GM21576 (cell line): ENCODE measurements around the gene PRSS53.
"Not testable (repeated sequence)": the region's sequence is repeated elsewhere in the genome, so short reads cannot be mapped to it uniquely, and the experiment has no call there.

Experiments used
- ATAC-seq: cut with Tn5 transposase; IDR thresholded peaks from one replicate; pipeline ENCODE4 v1.9.1; 2021; ENCODE audit warnings: mild to moderate bottlenecking, moderate library complexity; ENCODE audit not compliant: unreplicated experiment

The PRSS53 gene

DNA sequence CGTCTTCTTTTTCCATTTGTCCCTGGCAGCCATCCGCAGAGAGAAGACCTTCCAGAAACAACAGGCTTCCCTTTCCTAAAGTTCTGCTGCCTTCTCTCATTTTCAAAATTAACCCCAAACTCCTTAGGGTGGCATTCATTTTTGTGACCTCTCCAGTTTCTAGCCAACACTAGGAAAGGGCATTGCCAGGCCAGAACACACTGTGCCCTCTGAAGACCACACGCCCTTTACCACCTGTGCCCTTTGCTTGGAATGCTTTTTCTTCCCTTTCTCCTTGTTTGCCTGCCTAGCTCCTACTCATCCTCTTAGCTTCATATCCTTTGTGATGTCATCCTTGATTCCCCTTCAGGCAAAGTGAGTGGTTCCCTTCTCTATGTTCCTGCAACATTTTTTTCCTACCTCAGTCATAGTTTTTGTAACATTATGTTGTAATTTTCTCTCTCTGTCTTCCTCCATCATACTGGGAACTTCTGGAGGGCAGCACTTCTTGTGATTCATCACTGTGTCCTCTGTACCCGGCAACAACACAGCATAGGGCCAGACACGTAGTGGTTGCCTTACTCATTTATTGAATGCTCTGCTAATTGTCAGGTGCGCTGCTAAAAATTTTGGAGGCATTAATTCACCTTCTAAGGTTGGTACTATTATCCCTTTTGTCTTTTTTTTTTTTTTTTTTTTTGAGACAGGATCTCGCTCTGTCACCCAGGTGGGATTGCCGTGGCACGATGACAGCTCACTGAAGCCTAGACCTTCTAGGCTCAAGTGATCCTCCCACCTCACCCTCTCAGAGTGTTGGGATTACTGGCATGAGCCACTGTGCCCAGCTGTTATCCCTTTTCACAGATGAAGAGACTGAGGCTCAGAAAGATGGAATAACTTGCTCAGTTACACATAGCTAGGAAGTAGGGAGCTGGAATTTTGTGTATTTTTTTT lies 29.7 kb upstream of the PRSS53 start:
- no peak for ATAC-seq

DNA sequence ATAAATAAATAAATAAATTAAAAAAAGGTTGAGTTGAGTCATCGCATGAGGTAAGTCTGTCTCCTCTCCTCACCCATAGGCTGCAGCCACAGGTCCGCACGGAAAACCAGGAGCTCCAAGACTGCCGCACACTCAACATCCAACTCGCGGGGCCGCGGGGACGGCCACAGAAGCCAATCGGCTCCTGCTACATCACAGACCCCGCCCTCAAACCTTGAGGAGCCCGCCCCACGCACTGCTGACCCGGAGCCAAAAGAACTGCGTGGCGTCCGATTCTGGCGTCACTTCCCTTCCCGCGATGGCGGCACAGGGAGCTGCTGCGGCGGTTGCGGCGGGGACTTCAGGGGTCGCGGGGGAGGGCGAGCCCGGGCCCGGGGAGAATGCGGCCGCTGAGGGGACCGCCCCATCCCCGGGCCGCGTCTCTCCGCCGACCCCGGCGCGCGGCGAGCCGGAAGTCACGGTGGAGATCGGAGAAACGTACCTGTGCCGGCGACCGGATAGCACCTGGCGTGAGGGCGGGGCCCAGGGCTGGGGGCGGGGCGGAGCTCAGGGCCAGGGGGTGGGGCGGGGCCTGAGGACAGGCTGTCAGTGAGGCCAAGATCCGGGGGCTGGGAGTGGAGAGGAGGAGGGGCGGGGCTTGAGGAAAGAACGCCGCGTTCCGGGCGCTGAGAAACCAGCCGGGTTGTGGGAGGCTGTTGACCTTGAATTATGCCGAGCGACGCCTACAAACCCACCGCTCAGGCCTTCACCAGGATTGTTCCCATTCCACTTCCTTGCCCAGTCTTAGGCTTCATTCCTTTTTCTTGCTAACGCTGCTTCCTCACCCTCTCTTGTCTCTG lies 28.9 kb upstream of the PRSS53 start, which contains the start of gene KAT8:
Gene KAT8 (plus strand): TSS at position 281 of the 839 bp plus-strand sequence. CDS start 18 bp downstream, at position 299.
- ATAC-seq: peak; percentile 88

DNA sequence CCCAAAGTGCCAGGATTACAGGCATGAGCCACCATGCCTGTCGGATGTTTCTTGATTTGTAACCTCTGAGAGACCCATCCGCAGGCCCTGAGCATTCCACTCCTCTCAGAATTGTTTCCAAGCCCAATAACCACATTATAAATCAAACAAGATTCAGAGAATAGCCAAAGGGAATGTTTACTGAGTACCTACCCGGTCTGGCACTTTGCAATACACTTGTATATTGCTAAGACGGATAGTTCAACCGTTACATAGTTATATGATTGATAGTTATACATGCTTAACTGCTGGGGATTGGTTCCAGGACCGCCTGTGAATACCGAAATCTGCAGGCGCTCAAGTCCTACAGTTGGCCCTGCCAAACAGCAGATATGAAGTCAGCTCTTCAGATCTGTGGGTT lies 25.7 kb upstream of the PRSS53 start:
- ATAC-seq: no peak

DNA sequence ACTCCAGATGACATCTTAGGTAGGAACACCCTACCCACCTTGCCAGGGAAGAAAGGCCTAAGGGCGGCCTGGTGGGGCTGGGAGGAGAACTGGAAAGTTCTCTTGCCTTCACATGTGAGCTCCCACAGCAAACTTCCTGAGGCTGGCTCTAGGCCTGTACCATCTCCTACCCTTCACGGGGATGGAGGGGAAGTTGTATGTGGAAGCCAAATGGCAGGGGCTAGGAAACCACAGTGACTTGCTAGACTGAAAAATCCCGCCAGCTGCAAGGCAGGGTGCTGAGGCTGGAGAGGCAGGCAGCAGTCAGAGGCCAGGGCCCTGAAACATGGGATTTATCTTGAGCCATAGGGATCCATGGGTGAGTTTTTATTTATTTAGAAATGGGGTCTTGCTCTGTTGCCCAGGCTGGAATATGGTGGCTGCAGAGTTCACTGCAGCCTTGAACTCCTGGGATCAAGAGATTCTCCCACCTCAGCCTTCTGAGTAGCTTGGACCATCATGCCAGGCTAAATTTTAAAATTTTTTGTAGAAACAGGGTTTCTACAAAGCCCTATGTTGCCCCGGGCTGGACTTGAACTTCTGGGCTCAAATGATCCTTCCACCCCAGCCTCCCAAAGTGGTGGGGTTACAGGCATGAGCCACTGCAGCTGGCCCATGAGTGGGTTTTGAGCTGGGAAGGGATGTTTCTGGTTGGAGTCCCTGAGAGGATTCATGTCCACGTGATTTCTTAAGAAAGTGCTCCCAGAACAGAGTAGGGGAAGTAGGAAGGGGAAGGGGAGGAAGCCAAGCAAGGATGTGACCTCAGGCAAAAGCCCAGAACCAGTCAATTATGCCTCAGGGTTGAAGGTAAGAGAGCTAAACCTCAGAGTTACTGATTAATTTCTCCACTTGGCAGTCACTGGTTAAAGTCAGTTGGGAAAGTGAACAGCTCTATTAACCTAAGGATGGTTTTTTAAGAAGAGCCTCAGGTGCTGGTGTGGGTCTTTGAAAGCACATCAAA lies 24.7 kb upstream of the PRSS53 start:
- no peak for ATAC-seq

DNA sequence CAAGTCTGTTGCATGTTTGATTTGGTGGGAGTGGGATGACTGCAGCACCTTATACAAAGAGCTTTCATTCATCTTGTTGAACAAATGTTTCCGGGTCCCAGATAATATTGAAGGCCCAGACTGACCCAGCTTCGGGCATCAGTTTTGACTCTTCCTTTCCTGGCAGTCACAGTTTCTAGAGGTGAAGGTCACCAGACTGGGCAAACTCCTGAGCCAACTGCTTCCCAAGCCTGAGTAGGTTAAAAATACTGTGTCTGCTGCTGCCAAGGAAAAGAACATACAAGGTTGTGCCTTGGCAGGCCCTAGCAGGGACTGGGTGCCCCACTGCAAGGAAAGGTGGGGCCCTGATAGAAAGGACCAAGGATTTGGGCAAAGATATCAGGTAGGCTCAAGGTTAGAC lies 24.0 kb upstream of the PRSS53 start:
- no peak for ATAC-seq

DNA sequence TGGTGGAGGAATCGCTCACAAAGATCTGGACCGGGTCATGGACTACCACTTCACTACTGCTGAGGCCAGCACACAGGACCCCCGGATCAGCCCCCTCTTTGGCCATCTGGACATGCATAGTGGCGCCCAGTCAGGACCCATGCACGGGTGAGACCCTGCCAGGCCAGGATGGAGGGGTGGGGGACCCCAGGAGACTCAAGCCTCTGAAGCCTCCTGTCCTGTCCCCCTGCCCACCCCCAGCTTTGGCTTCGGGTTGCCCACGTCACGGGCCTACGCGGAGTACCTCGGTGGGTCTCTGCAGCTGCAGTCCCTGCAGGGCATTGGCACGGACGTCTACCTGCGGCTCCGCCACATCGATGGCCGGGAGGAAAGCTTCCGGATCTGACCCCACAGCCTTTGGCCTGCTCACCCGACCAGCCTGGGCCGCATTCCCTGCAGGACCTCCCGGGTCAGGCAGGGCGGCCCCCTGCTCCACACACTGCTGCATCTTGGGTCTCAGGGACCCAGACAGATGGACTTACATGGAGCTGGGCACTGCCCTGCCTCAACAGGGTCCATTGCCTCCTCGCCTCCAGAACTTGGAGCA lies 23.2 kb upstream of the PRSS53 start:
- no peak for ATAC-seq

DNA sequence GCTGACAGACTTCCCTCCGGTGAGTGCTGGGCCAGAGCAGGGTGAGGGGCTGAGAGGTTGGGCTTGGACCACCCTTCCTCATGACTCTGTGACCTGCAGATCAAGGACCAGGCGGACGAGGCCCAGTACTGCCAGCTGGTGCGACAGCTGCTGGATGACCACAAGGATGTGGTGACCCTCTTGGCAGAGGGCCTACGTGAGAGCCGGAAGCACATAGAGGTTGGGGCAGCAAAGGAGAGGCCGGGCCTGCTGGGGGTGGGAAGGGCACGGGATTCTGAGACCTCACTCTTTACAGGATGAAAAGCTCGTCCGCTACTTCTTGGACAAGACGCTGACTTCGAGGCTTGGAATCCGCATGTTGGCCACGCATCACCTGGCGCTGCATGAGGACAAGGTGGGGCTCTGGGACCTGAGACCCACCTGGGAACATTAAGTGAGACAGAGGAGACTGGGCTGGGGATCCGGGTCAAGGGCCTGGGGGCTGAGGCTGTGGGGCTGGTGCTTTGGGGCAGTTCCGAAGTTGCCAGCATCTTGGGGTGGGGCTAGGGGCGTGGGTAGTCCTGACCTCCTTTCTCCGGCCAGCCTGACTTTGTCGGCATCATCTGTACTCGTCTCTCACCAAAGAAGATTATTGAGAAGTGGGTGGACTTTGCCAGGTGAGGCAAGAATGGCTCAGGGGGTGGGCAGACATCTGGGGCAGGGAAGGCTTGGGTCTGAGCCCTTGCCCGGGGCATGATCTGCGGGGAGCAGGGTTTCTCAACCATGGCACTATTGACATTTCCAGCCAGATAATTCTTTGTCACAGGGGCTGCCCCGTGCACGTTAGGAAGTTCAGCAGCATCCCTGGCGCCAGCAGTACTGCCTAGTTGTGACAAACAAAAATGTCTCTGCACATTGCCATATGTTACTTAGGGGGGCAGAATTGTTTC lies 21.6 kb upstream of the PRSS53 start:
- no peak for ATAC-seq

DNA sequence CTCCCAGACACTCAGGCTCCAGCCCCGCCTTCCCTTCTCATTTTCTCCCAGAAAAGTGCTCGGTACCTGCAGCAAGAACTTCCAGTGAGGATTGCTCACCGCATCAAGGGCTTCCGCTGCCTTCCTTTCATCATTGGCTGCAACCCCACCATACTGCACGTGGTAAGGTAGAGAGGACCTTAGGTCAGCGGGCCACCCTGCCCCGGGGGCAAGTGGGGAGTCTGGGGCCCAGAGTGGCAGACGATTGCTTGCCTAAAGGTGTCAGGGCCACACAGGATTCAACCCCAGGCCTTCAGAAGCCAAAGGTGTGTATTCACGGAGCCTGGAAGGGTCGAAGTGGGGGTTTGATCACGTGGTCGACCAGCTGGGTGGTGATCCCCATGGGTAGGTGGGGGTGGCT lies 20.9 kb upstream of the PRSS53 start:
- no peak for ATAC-seq

DNA sequence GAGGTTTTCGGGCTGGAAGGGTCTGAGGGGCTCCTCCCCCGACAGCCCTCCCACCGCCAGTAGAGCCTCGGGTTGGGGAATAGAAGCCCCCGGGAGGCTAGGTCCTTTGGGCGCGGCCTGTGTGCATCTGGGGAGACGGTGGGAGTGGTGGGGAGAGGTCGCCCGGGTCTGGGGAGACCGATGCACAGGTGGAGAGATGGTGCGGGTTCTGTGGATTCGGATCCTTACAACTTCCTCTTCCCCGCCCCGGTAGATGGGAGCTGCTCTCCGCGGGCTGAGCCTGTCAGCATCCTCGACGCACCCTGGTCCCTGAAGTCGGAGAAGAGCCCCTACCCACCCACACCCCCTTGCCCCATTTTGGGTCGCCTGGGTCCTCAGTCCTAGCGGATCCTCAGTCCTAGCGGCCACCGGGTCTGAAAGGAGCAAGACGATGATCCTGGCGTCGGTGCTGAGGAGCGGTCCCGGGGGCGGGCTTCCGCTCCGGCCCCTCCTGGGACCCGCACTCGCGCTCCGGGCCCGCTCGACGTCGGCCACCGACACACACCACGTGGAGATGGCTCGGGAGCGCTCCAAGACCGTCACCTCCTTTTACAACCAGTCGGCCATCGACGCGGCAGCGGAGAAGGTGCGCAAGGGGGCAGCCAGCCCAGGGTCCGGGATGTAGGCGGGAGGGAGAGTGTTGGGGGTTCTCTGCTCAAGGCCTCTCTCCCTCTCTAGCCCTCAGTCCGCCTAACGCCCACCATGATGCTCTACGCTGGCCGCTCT lies 20.2 kb upstream of the PRSS53 start:
- peak; percentile 3 for ATAC-seq

DNA sequence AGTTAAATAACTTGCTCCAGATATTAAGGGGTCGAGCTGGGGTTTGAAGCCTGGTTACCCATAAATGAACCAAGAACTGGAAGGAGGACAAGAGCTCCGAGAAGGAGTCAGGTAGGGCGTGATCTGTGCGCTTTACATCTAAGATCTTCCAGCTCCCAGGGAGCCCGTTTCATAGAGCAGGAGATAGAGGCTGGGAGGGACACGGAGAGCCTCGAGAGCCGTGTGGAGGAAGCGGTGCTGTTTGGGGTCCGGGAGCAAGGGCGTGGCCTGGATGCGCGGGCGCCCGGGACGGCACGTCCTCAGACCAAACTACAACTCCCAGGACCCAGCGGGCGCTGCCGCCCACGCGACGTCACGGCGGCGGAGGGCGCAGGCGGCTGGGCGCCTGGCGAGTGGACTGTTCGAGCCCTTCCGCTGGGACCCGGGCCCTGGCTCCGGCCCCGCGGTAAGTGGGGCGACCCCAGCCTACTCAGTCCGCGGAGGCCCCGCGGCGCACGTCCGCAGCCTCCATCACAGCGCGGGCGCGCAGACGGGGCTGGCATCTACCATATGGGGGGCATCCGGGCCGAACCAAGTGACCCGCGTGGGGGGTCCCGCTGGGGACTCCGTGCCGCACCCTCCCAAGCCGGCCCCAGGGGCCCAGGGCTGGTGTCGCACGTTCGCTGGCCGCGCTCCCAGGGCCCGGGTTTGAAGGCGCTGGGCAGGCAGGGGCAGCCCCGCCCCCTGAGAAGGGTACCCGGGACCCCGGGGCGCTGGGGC lies 19.5 kb upstream of the PRSS53 start, which contains the start of gene BCKDK:
Gene BCKDK (plus strand): TSS at position 352 of the 759 bp plus-strand sequence. CDS start 838 bp downstream, outside the sequence.
- ATAC-seq: peak; percentile 82

DNA sequence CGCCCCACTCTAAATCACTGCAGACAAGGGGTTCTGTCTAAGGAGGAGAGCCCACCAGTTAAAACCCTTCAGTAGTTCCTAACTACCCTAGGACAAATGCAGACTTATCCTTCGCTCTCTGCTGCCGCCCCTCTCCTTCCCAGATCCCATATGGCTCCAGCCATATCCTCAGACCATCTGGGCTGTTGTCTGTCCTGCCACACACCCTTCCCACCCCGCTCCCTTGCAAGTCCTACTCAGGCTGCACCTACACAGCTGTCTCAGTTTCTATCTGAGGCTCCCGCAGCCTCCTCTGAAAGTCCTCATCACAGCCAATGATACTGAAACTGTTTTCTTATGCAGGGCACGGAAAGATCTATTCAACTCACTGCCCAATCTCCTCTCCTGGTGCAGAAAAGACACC lies 18.7 kb upstream of the PRSS53 start:
- peak; percentile 47 for ATAC-seq

DNA sequence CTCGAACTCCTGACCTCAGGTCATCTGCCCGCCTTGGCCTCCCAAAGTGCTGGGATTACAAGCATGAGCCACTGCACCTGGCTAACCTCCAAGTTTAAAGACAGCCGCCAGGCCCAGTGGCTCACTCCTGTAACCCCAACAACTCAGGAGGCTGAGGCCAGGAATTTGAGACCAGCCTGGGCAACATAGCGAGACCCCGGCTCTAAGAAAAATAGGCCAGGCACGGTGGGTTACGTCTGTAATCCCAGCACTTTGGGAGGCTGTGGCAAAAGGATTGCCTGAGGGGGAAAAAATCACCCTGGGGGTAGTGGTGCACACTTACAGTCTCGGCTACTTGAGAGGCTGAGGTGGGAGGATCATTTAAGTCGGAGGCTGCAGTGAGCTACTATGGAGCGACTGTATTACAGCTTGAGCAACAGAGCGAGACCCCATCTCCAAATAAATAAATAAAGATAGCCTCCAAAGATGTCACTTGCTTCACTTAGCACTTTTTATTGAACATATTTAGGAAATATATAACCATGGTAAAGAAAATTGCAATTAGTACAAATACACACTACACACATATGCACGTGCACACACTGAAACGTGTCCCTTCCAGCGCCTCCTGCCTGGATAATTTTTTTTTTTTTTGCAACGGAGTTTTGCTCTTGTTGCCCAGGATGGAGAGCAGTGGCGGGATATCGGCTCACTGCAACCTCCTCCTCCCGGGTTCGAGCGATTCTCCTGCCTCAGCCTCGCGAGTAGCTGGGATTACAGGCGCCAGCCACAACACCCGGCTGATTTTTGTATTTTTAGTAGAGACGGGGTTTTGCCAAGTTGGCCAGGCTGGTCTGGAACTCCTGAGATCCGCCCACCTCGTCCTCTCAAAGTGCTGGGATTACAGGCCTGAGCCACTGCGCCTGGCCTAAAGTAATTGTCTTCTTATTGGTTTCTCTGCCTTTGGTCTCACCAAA lies 18.0 kb upstream of the PRSS53 start:
- ATAC-seq: no peak

DNA sequence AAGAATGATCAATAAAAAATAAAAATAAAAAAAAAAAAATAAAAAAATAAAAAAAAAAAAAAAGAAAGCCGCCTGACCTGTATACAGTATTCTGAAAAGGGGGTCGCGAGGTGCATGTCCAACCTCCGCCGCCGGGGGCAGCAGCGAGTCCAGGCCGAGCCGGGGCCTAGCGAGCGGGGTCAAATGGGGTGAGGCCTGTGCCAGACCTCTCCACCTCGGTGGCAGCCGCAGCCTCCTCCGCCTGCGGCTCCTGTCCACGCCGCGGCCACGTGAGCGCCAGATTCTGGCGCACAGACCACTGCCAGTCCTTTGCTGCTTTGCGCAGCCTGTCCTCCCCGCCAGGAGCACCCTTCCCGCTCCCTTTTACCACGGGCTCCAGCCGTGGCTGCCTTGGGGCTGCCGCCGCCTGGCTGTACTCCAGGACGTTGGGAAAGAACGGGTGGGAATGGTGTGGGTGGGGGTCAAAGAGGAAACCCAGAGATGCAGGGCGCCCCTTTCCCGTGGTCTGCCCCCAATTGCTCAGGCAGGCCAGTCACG lies 17.0 kb upstream of the PRSS53 start:
- no peak for ATAC-seq

DNA sequence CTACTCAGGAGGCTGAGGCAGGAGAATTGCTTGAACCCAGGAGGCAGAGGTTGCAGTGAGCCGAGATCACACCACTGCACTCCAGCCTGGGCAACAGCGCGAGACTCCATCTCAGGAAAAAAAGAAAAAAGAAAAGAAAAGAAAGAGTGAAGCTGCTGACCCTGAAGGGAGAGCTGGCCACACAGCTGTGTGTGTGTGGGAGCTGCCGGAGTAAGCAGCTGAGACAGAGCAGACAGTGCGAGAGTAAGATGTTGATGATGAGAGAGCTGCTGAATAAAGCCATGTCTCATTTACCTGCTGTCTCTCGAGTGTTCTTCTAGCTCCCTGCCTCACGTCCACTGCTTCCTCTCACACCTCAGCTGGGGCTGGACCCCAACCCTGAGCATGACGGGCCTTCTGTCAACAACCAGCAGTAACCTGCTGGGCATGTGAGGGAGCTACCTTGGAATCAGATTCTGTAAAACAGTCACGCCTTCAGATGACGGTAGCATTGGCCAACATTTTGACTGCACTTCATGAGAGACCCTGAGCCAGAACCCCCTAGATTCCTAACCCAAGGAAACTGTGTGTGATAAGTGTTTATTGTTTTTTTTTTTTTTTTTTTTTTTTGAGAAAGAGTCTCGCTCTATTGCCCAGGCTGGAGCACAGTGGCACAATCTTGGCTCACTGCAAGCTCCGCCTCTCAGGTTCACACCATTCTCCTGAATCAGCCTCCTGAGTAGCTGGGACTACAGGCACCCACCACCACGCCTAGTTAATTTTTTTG lies 12.3 kb upstream of the PRSS53 start:
- ATAC-seq: not testable (repeated sequence)
